ENCODE data around the gene PIEZO2.

PIEZO2 gene

GRCh38 chr18:10843565-10843964 is 305.8 kb downstream of the PIEZO2 start:
- FAIRE-seq (peak; percentile 50), DNase-seq (ENCODE audit: insufficient read length) (no peak)
- TF ChIP-seq TAF1 (IDR thresholded peaks at IDR 0.05; ENCODE audit: borderline replicate concordance, low read depth, low read length): no peak
- TF ChIP-seq POLR2A (IDR thresholded peaks at IDR 0.05; ENCODE audit: low read depth, low read length): no peak
- no peak for TF ChIP-seq POLR2AphosphoS5 (IDR thresholded peaks at IDR 0.05; ENCODE audit: low read depth, low read length)

- TF ChIP-seq POLR2A (IDR thresholded peaks at IDR 0.05; ENCODE audit: low read depth, low read length) (no peak), TAF1 (IDR thresholded peaks at IDR 0.05; ENCODE audit: borderline replicate concordance, low read depth, low read length) (no peak), POLR2AphosphoS5 (IDR thresholded peaks at IDR 0.05; ENCODE audit: low read depth, low read length) (no peak)
- FAIRE-seq (no peak), DNase-seq (ENCODE audit: insufficient read length) (no peak)
Measured at GRCh38 chr18:10842861-10843260, 306.5 kb downstream of the PIEZO2 start.

GRCh38 chr18:10842371-10842770 is 307.0 kb downstream of the PIEZO2 start:
- FAIRE-seq (no peak), DNase-seq (ENCODE audit: insufficient read length) (no peak)
- no peak for TF ChIP-seq TAF1 (IDR thresholded peaks at IDR 0.05; ENCODE audit: borderline replicate concordance, low read depth, low read length)
- no peak for TF ChIP-seq POLR2AphosphoS5 (IDR thresholded peaks at IDR 0.05; ENCODE audit: low read depth, low read length)
- no peak for TF ChIP-seq POLR2A (IDR thresholded peaks at IDR 0.05; ENCODE audit: low read depth, low read length)

- FAIRE-seq (no peak), DNase-seq (ENCODE audit: insufficient read length) (no peak)
- TF ChIP-seq POLR2A (IDR thresholded peaks at IDR 0.05; ENCODE audit: low read depth, low read length): no peak
- TF ChIP-seq POLR2AphosphoS5 (IDR thresholded peaks at IDR 0.05; ENCODE audit: low read depth, low read length): no peak
- TF ChIP-seq TAF1 (IDR thresholded peaks at IDR 0.05; ENCODE audit: borderline replicate concordance, low read depth, low read length): no peak
Measured at GRCh38 chr18:10841203-10841602, 308.2 kb downstream of the PIEZO2 start.

GRCh38 chr18:10840743-10841142 is 308.6 kb downstream of the PIEZO2 start:
- DNase-seq (ENCODE audit: insufficient read length) (no peak), FAIRE-seq (no peak)
- TF ChIP-seq TAF1 (IDR thresholded peaks at IDR 0.05; ENCODE audit: borderline replicate concordance, low read depth, low read length): no peak
- TF ChIP-seq POLR2A (IDR thresholded peaks at IDR 0.05; ENCODE audit: low read depth, low read length): no peak
- TF ChIP-seq POLR2AphosphoS5 (IDR thresholded peaks at IDR 0.05; ENCODE audit: low read depth, low read length): no peak

GRCh38 chr18:10839421-10839820 is 309.9 kb downstream of the PIEZO2 start:
- TF ChIP-seq POLR2AphosphoS5 (IDR thresholded peaks at IDR 0.05; ENCODE audit: low read depth, low read length): no peak
- TF ChIP-seq TAF1 (IDR thresholded peaks at IDR 0.05; ENCODE audit: borderline replicate concordance, low read depth, low read length): no peak
- no peak for TF ChIP-seq POLR2A (IDR thresholded peaks at IDR 0.05; ENCODE audit: low read depth, low read length)
- no peak for DNase-seq (ENCODE audit: insufficient read length)
- no peak for FAIRE-seq

- FAIRE-seq (peak; percentile 51), DNase-seq (ENCODE audit: insufficient read length) (no peak)
- TF ChIP-seq POLR2A (IDR thresholded peaks at IDR 0.05; ENCODE audit: low read depth, low read length): no peak
- no peak for TF ChIP-seq POLR2AphosphoS5 (IDR thresholded peaks at IDR 0.05; ENCODE audit: low read depth, low read length)
- no peak for TF ChIP-seq TAF1 (IDR thresholded peaks at IDR 0.05; ENCODE audit: borderline replicate concordance, low read depth, low read length)
Measured at GRCh38 chr18:10838553-10838952, 310.8 kb downstream of the PIEZO2 start.

- FAIRE-seq (no peak), DNase-seq (ENCODE audit: insufficient read length) (no peak)
- TF ChIP-seq POLR2AphosphoS5 (IDR thresholded peaks at IDR 0.05; ENCODE audit: low read depth, low read length) (no peak), POLR2A (IDR thresholded peaks at IDR 0.05; ENCODE audit: low read depth, low read length) (no peak), TAF1 (IDR thresholded peaks at IDR 0.05; ENCODE audit: borderline replicate concordance, low read depth, low read length) (no peak)
Measured at GRCh38 chr18:10834128-10834815, 315.1 kb downstream of the PIEZO2 start.

- DNase-seq (ENCODE audit: insufficient read length): no peak
- FAIRE-seq: no peak
- TF ChIP-seq POLR2AphosphoS5 (IDR thresholded peaks at IDR 0.05; ENCODE audit: low read depth, low read length): no peak
- no peak for TF ChIP-seq POLR2A (IDR thresholded peaks at IDR 0.05; ENCODE audit: low read depth, low read length)
- no peak for TF ChIP-seq TAF1 (IDR thresholded peaks at IDR 0.05; ENCODE audit: borderline replicate concordance, low read depth, low read length)
Measured at GRCh38 chr18:10833656-10834055, 315.7 kb downstream of the PIEZO2 start.

GRCh38 chr18:10826400-10826799 is 323.0 kb downstream of the PIEZO2 start:
- FAIRE-seq: no peak
- DNase-seq (ENCODE audit: insufficient read length): no peak
- no peak for TF ChIP-seq POLR2AphosphoS5 (IDR thresholded peaks at IDR 0.05; ENCODE audit: low read depth, low read length)
- TF ChIP-seq TAF1 (IDR thresholded peaks at IDR 0.05; ENCODE audit: borderline replicate concordance, low read depth, low read length): no peak
- TF ChIP-seq POLR2A (IDR thresholded peaks at IDR 0.05; ENCODE audit: low read depth, low read length): no peak

GRCh38 chr18:10822456-10822855 is 326.9 kb downstream of the PIEZO2 start:
- DNase-seq (ENCODE audit: insufficient read length) (no peak), FAIRE-seq (no peak)
- TF ChIP-seq POLR2AphosphoS5 (IDR thresholded peaks at IDR 0.05; ENCODE audit: low read depth, low read length) (no peak), TAF1 (IDR thresholded peaks at IDR 0.05; ENCODE audit: borderline replicate concordance, low read depth, low read length) (no peak), POLR2A (IDR thresholded peaks at IDR 0.05; ENCODE audit: low read depth, low read length) (no peak)

- DNase-seq (ENCODE audit: insufficient read length): no peak
- no peak for FAIRE-seq
- no peak for TF ChIP-seq TAF1 (IDR thresholded peaks at IDR 0.05; ENCODE audit: borderline replicate concordance, low read depth, low read length)
Measured at GRCh38 chr18:10820681-10821080, 328.7 kb downstream of the PIEZO2 start.

Data from GM12892 (cell line).